Hepatocyte (in vitro differentiated cells): Measurements from ENCODE around the gene ATP2B3.

Experiments used
- CTCF ChIP-seq: fragments of 200-600 bp; sonication (generic); IDR thresholded peaks from 2 replicates; pipeline ENCODE4 v1.5.1; 2016; ENCODE audit warnings: antibody characterized with exemption, mild to moderate bottlenecking; ENCODE audit not compliant: poor library complexity
- EZH2 ChIP-seq: fragments of 200-600 bp; sonication (generic); IDR thresholded peaks from 2 replicates; pipeline ENCODE4 v1.6.1; 2016; ENCODE audit warnings: antibody characterized with exemption, mild to moderate bottlenecking, borderline replicate concordance
- EZH2phosphoT487 ChIP-seq: fragments of 200-600 bp; sonication (generic); IDR thresholded peaks from one replicate; pipeline ENCODE4 v1.6.1; 2018; ENCODE audit warnings: antibody characterized with exemption, mild to moderate bottlenecking, low read depth, moderate library complexity; ENCODE audit not compliant: unreplicated experiment, severe bottlenecking

GRCh38 chrX:153477901-153478300, 39.5 kb upstream of the ATP2B3 start:
- TF ChIP-seq CTCF (no peak), EZH2 (no peak), EZH2phosphoT487 (no peak)
